Liver (tissue), 9 donors: ENCODE measurements around the gene TBX21. TPM values are rescaled to one million over a fixed set of nuclear protein-coding genes. Genes with fewer than 3 reads are reported as not detected.

Experiments
- DNase-seq: peaks from one replicate; pipeline ENCODE4 v3.0.0-alpha.2; 2017; ENCODE audit warnings: low spot score
- H3K27ac ChIP-seq, 2 donors: one replicate each; pipeline ENCODE4 v1.7.0; 2013; ENCODE audit warnings: inconsistent platforms in 2 of 2, low read length in 2 of 2, control low read depth in 1 of 2, low read depth in 1 of 2, mild to moderate bottlenecking in 1 of 2
- H3K27me3 ChIP-seq, 4 donors: one replicate each; pipeline versions ENCODE4 v1.6.1 to v1.7.0; 2013; ENCODE audit warnings: low read length in 3 of 4, inconsistent platforms in 1 of 4, mild to moderate bottlenecking in 1 of 4, moderate library complexity in 1 of 4; ENCODE audit not compliant: control insufficient read depth in 4 of 4, insufficient read depth in 4 of 4
- H3K36me3 ChIP-seq, 4 donors: one replicate each; pipeline versions ENCODE4 v1.6.1 to v1.7.0; 2013; ENCODE audit warnings: low read length in 3 of 4, mild to moderate bottlenecking in 3 of 4, low read depth in 1 of 4, moderate library complexity in 1 of 4; ENCODE audit not compliant: control insufficient read depth in 4 of 4, insufficient read depth in 3 of 4
- H3K4me1 ChIP-seq, 4 donors: one replicate each; pipeline versions ENCODE4 v1.6.1 to v1.7.0; 2013; ENCODE audit warnings: low read length in 3 of 4, mild to moderate bottlenecking in 3 of 4, moderate library complexity in 1 of 4; ENCODE audit not compliant: control insufficient read depth in 4 of 4, insufficient read depth in 4 of 4
- H3K4me3 ChIP-seq, 3 donors: one replicate each; pipeline versions ENCODE4 v1.6.1 to v1.7.0; 2013; ENCODE audit warnings: low read length in 3 of 3, control low read depth in 1 of 3, low read depth in 1 of 3, mild to moderate bottlenecking in 1 of 3
- H3K9ac ChIP-seq, 2 donors: one replicate each; pipeline ENCODE4 v1.7.0; 2013; ENCODE audit warnings: low read length in 2 of 2, mild to moderate bottlenecking in 2 of 2, moderate library complexity in 2 of 2, control low read depth in 1 of 2, low read depth in 1 of 2
- H3K9me3 ChIP-seq, 4 donors: one replicate each; pipeline versions ENCODE4 v1.6.1 to v1.7.0; 2013; ENCODE audit warnings: low read length in 3 of 4; ENCODE audit not compliant: control insufficient read depth in 4 of 4
- CTCF ChIP-seq: fragments of 150-350 bp; IDR thresholded peaks from 2 replicates; pipeline ENCODE4 v1.5.1; 2017; ENCODE audit warnings: improper control_type of control experiment, low read depth, low read length; ENCODE audit not compliant: missing input control
- FOXA2 ChIP-seq: IDR thresholded peaks from 2 replicates; pipeline ENCODE4 v1.6.1; 2016; ENCODE audit warnings: antibody characterized with exemption
- GABPA ChIP-seq, 2 donors: IDR thresholded peaks in 1 of 2; conservative IDR thresholded peaks in 1 of 2; 2 replicates each; pipeline ENCODE4 v1.6.1; 2016; ENCODE audit warnings: antibody characterized with exemption in 2 of 2, mild to moderate bottlenecking in 1 of 2, moderate library complexity in 1 of 2
- HNF4A ChIP-seq, 2 donors: conservative IDR thresholded peaks; 2 replicates each; pipeline ENCODE4 v1.6.1; 2016; ENCODE audit warnings: antibody characterized with exemption in 2 of 2, mild to moderate bottlenecking in 2 of 2
- JUND ChIP-seq, 2 donors: IDR thresholded peaks; 2 replicates each; pipeline ENCODE4 v1.6.1; 2016; ENCODE audit warnings: antibody characterized with exemption in 2 of 2
- NR2F2 ChIP-seq: IDR thresholded peaks from 2 replicates; pipeline ENCODE4 v1.6.1; 2016; ENCODE audit warnings: antibody characterized with exemption
- RAD21 ChIP-seq, 2 donors: IDR thresholded peaks; 2 replicates each; pipeline ENCODE4 v1.6.1; 2016; ENCODE audit warnings: antibody characterized with exemption in 2 of 2, mild to moderate bottlenecking in 2 of 2
- RXRA ChIP-seq, 2 donors: IDR thresholded peaks; 2 replicates each; pipeline ENCODE4 v1.6.1; 2017 to 2018; ENCODE audit warnings: antibody characterized with exemption in 2 of 2, mild to moderate bottlenecking in 1 of 2
- SP1 ChIP-seq: IDR thresholded peaks from 2 replicates; pipeline ENCODE4 v1.6.1; 2018; ENCODE audit warnings: antibody characterized with exemption, mild to moderate bottlenecking
- TAF1 ChIP-seq: conservative IDR thresholded peaks from 2 replicates; pipeline ENCODE4 v1.6.1; 2016; ENCODE audit warnings: antibody characterized with exemption, mild to moderate bottlenecking
- YY1 ChIP-seq: IDR thresholded peaks from 2 replicates; pipeline ENCODE4 v1.6.1; 2016; ENCODE audit warnings: antibody characterized with exemption, mild to moderate bottlenecking
- WGBS: extraction: QIAGEN DNeasy Blood & Tissue Kit; methylation state at CpG from one replicate; pipeline ENCODE4 v1.1.7; 2013; 5-methylcytosine and 5-hydroxymethylcytosine counted together
- polyA plus RNA-seq, 2 donors: library from polyadenylated mRNA; stranded (reverse) in 1 of 2; unstranded in 1 of 2; fragments of 200-250 nt in 1 of 2; fragments of >200 nt in 1 of 2; fragmentation: Nextera tagmentation in 1 of 2; extraction: Ambion mirVana in 1 of 2; gene quantifications; one replicate each; pipeline versions ENCODE4 v1.2.1 to v1.2.3, GENCODE V29; 2013 to 2015
- total RNA-seq, 2 donors: library from RNA; depleted of rRNA; stranded (reverse); fragments of >200 nt; gene quantifications; one replicate each; pipeline ENCODE4 v1.2.3, GENCODE V29; 2014
- TF ChIP-seq, protein P1 (sequence below): IDR thresholded peaks from 2 replicates; pipeline ENCODE4 v1.6.1; 2016; ENCODE audit warnings: antibody characterized with exemption
- TF ChIP-seq, protein P2 (sequence below): IDR thresholded peaks from 2 replicates; pipeline ENCODE4 v1.6.1; 2016; ENCODE audit warnings: antibody characterized with exemption, mild to moderate bottlenecking
- donor health status: healthy.
- donor health status: healthy.
- donor health status: healthy.
- donor health status: healthy.
- donor health status: healthy.

The TBX21 gene
- total and polyA plus RNA-seq, 4 donors = 0.19 to 0.59 (median 0.25) TPM; not detected in 1

DNA sequence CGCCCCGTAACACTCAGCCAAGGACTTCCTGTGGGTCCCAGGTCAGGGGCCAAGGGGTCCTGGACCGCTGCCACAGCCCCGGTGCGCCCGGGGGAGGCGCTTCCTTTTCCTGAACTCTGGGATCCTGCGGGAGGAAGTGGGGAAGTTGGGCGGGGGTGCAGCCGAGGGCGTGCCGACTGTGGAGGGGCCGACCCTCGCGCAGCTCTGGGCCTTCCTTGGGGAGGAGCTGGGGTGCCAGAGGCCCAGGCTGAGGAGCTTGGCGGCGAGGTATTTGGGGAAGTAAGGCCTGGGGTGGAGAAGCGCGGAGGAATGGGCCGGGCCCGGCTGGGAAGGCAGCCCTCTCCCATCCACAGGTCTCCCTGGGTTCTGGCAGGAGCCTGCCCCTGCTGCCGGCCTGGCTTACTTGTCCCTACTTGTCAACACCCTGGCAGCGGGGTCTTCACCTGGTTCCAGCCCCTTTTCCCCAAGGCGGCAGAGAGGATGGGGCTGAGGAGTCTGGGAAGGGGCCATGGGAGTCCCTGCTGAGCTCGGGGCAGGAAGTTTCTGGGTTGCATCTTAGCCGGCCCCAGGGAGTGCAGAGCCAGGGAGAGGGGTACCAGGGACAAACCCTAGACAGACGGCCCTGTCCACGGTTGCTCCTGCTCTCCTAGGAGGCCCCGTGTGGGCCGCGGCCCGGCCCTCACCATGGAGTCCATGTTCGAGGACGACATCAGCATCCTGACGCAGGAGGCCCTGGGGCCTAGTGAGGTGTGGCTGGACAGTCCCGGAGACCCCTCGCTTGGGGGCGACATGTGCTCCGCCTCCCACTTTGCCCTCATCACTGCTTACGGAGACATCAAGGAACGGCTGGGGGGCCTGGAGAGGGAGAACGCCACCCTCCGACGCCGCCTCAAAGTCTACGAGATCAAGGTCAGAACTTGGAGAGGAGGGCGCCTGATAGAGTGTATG, 37.3 kb upstream of the TBX21 start:
- no peak for DNase-seq
- no peaks in the 10 kb centered on the region for H3K36me3 ChIP-seq
- TF ChIP-seq RXRA (IDR thresholded peaks at IDR 0.05) (no peak), NR2F2 (peak; percentile 81), TAF1 (no peak), FOXA2 (no peak), RAD21 (IDR thresholded peaks at IDR 0.05) (no peak)
- TF ChIP-seq, protein P1, sequence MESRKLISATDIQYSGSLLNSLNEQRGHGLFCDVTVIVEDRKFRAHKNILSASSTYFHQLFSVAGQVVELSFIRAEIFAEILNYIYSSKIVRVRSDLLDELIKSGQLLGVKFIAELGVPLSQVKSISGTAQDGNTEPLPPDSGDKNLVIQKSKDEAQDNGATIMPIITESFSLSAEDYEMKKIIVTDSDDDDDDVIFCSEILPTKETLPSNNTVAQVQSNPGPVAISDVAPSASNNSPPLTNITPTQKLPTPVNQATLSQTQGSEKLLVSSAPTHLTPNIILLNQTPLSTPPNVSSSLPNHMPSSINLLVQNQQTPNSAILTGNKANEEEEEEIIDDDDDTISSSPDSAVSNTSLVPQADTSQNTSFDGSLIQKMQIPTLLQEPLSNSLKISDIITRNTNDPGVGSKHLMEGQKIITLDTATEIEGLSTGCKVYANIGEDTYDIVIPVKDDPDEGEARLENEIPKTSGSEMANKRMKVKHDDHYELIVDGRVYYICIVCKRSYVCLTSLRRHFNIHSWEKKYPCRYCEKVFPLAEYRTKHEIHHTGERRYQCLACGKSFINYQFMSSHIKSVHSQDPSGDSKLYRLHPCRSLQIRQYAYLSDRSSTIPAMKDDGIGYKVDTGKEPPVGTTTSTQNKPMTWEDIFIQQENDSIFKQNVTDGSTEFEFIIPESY = no peak
- no peaks in the 10 kb centered on the region for H3K9me3 ChIP-seq
- H3K27me3 ChIP-seq = no peaks in the 10 kb centered on the region
- H3K4me3 ChIP-seq = peak overlapping the region in 2 of 3 donors; percentile 32 to 79
- H3K9ac ChIP-seq = peak overlapping the region in 1 of 2 donors; percentile 7
- H3K27ac ChIP-seq = peak overlapping the region; percentile 69
- H3K4me1 ChIP-seq = peaks cover 2 to 21% (median 11%) of the 10 kb centered on the region in 4 donors
- WGBS = 69% methylated on average over 47 of the region's 47 CpGs

- no peak overlapping the region for H3K27ac ChIP-seq
- no peak overlapping the region for H3K4me3 ChIP-seq
- no peaks in the 10 kb centered on the region for H3K36me3 ChIP-seq
- peaks cover 2 to 21% (median 11%) of the 10 kb centered on the region in 4 donors for H3K4me1 ChIP-seq
- H3K9ac ChIP-seq = no peak overlapping the region
- H3K27me3 ChIP-seq = no peaks in the 10 kb centered on the region
- TF ChIP-seq, protein P2, sequence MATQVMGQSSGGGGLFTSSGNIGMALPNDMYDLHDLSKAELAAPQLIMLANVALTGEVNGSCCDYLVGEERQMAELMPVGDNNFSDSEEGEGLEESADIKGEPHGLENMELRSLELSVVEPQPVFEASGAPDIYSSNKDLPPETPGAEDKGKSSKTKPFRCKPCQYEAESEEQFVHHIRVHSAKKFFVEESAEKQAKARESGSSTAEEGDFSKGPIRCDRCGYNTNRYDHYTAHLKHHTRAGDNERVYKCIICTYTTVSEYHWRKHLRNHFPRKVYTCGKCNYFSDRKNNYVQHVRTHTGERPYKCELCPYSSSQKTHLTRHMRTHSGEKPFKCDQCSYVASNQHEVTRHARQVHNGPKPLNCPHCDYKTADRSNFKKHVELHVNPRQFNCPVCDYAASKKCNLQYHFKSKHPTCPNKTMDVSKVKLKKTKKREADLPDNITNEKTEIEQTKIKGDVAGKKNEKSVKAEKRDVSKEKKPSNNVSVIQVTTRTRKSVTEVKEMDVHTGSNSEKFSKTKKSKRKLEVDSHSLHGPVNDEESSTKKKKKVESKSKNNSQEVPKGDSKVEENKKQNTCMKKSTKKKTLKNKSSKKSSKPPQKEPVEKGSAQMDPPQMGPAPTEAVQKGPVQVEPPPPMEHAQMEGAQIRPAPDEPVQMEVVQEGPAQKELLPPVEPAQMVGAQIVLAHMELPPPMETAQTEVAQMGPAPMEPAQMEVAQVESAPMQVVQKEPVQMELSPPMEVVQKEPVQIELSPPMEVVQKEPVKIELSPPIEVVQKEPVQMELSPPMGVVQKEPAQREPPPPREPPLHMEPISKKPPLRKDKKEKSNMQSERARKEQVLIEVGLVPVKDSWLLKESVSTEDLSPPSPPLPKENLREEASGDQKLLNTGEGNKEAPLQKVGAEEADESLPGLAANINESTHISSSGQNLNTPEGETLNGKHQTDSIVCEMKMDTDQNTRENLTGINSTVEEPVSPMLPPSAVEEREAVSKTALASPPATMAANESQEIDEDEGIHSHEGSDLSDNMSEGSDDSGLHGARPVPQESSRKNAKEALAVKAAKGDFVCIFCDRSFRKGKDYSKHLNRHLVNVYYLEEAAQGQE = no peak
- TF ChIP-seq, protein P1 = no peak
- no peak for TF ChIP-seq RAD21 (IDR thresholded peaks at IDR 0.05)
- no peak for TF ChIP-seq FOXA2
- no peak for TF ChIP-seq JUND (IDR thresholded peaks at IDR 0.05)
- TF ChIP-seq NR2F2 = no peak
- TF ChIP-seq CTCF = no peak
- TF ChIP-seq TAF1 = no peak
- no peak for TF ChIP-seq YY1
- TF ChIP-seq SP1 = no peak
- no peak for TF ChIP-seq HNF4A (conservative IDR thresholded peaks at IDR 0.05)
- TF ChIP-seq RXRA (IDR thresholded peaks at IDR 0.05) = no peak
- no peak for TF ChIP-seq GABPA (IDR thresholded peaks at IDR 0.05 in 1 of 2, conservative IDR thresholded peaks at IDR 0.05 in 1 of 2)
- no peaks in the 10 kb centered on the region for H3K9me3 ChIP-seq
- DNase-seq = no peak
- WGBS = 85% methylated on average over 11 of the region's 11 CpGs
These were observed 36.1 kb upstream of the TBX21 start for GRCh38 chr17:47696717-47697642.
